Measurements from ENCODE around the gene HOXB5.

HOXB5 gene

DNA sequence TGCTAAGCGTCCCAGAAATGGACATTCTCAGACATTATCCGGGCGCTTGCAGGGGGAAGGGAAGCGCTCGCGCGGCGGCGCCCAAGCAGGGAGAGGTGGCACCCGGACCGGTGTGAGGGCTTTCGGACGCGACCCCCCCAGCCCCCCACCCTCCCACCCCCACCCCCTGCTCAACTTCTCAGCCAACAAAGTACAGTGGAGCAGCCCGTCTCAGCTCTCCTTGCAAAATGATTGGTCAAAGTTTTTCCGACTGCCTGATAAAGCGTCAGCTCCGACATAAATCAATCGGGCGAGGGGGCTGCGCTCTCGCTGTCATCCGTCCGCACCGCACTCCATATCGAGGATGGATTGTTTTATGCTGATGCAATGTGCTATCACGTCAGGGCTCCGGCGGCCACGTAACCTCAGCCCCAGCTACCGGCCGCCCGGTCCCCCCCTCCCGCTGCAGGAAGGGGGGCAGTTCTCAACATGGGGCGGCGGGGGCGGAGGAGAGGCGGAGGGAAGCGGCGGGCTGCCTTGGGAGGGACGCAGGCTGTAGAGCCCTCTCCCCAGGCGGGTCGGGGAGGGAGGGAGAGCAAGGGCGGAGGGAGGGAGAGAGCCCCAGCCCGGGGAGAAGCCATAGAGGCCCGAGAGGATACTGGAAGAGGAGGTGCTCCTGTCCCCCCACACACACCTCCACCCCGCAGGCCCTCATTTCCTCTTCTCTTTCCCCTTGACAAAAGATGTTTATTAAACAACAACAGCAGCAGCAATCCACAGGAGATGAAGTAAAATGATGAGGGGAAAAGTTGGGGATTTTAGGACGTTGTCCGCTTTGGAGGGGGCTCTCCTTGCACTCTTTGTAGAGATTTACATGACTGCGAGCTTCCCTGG, 32.9 kb upstream of the HOXB5 start, which contains the start of gene HOXB9 (continued):
- TF ChIP-seq CTCF (tag by site-specific recombination; IDR thresholded peaks at IDR 0.05) (no peak), ZNF274 (IDR thresholded peaks at IDR 0.05; ENCODE audit: low read length) (no peak), ZNF274 (tag by site-specific recombination; IDR thresholded peaks at IDR 0.05; ENCODE audit: borderline replicate concordance) (no peak), ZNF677 (tag by site-specific recombination; IDR thresholded peaks at IDR 0.05) (no peak), KLF8 (tag by site-specific recombination; IDR thresholded peaks at IDR 0.05) (peak; percentile 89), HOXC10 (CRISPR knock-in tag; IDR thresholded peaks at IDR 0.05) (peak; percentile 89; the same call in 1 of the 2 replicates), ZNF248 (tag by site-specific recombination; IDR thresholded peaks at IDR 0.05) (no peak), ZFHX2 (tag by site-specific recombination; conservative IDR thresholded peaks at IDR 0.05) (peak; percentile 98), ZNF146 (tag by site-specific recombination; IDR thresholded peaks at IDR 0.05) (no peak), ZNF121 (tag by site-specific recombination; IDR thresholded peaks at IDR 0.05) (no peak), ZNF529 (tag by site-specific recombination; IDR thresholded peaks at IDR 0.05; ENCODE audit: insufficient replicate concordance) (no peak), GLI4 (tag by site-specific recombination; IDR thresholded peaks at IDR 0.05) (no peak), ZNF280C (tag by site-specific recombination; IDR thresholded peaks at IDR 0.05) (no peak), HOXD13 (CRISPR knock-in tag; IDR thresholded peaks at IDR 0.05; ENCODE audit: borderline replicate concordance) (no peak), OVOL3 (tag by site-specific recombination; IDR thresholded peaks at IDR 0.05) (no peak), ZNF791 (tag by site-specific recombination; IDR thresholded peaks at IDR 0.05) (no peak), ZNF24 (tag by site-specific recombination; IDR thresholded peaks at IDR 0.05) (peak; percentile 91; the same call in 1 of the 2 replicates), BCL11B (tag by site-specific recombination; IDR thresholded peaks at IDR 0.05; ENCODE audit: low read depth) (peak; percentile 89), SALL2 (tag by site-specific recombination; IDR thresholded peaks at IDR 0.05; ENCODE audit: borderline replicate concordance) (no peak), KLF16 (tag by site-specific recombination; IDR thresholded peaks at IDR 0.05) (peak; percentile 90), ZNF513 (tag by site-specific recombination; IDR thresholded peaks at IDR 0.05) (peak; percentile 59; the same call in 1 of the 2 replicates), ZBTB8A (tag by site-specific recombination; IDR thresholded peaks at IDR 0.05) (peak; percentile 96)
- TF ChIP-seq, protein P1, sequence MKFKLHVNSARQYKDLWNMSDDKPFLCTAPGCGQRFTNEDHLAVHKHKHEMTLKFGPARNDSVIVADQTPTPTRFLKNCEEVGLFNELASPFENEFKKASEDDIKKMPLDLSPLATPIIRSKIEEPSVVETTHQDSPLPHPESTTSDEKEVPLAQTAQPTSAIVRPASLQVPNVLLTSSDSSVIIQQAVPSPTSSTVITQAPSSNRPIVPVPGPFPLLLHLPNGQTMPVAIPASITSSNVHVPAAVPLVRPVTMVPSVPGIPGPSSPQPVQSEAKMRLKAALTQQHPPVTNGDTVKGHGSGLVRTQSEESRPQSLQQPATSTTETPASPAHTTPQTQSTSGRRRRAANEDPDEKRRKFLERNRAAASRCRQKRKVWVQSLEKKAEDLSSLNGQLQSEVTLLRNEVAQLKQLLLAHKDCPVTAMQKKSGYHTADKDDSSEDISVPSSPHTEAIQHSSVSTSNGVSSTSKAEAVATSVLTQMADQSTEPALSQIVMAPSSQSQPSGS (tag by site-specific recombination; IDR thresholded peaks at IDR 0.05; ENCODE audit: low read depth) = peak; percentile 95
- TF ChIP-seq, protein P2, sequence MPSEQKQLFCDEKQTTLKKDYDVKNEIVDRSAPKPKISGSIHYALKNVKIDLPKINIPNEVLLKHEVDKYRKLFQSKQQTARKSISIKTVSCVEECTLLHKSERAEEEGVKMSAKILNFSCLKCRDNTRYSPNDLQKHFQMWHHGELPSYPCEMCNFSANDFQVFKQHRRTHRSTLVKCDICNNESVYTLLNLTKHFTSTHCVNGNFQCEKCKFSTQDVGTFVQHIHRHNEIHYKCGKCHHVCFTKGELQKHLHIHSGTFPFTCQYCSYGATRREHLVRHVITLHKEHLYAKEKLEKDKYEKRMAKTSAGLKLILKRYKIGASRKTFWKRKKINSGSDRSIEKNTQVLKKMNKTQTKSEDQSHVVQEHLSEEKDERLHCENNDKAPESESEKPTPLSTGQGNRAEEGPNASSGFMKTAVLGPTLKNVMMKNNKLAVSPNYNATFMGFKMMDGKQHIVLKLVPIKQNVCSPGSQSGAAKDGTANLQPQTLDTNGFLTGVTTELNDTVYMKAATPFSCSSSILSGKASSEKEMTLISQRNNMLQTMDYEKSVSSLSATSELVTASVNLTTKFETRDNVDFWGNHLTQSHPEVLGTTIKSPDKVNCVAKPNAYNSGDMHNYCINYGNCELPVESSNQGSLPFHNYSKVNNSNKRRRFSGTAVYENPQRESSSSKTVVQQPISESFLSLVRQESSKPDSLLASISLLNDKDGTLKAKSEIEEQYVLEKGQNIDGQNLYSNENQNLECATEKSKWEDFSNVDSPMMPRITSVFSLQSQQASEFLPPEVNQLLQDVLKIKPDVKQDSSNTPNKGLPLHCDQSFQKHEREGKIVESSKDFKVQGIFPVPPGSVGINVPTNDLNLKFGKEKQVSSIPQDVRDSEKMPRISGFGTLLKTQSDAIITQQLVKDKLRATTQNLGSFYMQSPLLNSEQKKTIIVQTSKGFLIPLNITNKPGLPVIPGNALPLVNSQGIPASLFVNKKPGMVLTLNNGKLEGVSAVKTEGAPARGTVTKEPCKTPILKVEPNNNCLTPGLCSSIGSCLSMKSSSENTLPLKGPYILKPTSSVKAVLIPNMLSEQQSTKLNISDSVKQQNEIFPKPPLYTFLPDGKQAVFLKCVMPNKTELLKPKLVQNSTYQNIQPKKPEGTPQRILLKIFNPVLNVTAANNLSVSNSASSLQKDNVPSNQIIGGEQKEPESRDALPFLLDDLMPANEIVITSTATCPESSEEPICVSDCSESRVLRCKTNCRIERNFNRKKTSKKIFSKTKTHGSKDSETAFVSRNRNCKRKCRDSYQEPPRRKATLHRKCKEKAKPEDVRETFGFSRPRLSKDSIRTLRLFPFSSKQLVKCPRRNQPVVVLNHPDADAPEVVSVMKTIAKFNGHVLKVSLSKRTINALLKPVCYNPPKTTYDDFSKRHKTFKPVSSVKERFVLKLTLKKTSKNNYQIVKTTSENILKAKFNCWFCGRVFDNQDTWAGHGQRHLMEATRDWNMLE (tag by site-specific recombination; conservative IDR thresholded peaks at IDR 0.05; ENCODE audit: low read depth) = no peak
- TF ChIP-seq, protein P3, sequence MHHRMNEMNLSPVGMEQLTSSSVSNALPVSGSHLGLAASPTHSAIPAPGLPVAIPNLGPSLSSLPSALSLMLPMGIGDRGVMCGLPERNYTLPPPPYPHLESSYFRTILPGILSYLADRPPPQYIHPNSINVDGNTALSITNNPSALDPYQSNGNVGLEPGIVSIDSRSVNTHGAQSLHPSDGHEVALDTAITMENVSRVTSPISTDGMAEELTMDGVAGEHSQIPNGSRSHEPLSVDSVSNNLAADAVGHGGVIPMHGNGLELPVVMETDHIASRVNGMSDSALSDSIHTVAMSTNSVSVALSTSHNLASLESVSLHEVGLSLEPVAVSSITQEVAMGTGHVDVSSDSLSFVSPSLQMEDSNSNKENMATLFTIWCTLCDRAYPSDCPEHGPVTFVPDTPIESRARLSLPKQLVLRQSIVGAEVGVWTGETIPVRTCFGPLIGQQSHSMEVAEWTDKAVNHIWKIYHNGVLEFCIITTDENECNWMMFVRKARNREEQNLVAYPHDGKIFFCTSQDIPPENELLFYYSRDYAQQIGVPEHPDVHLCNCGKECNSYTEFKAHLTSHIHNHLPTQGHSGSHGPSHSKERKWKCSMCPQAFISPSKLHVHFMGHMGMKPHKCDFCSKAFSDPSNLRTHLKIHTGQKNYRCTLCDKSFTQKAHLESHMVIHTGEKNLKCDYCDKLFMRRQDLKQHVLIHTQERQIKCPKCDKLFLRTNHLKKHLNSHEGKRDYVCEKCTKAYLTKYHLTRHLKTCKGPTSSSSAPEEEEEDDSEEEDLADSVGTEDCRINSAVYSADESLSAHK (tag by site-specific recombination; IDR thresholded peaks at IDR 0.05) = peak; percentile 91
